WTC11 (cell line): ENCODE results near the gene KRT85. TPM values are rescaled to one million over a fixed set of nuclear protein-coding genes. Genes with fewer than 3 reads are reported as not detected.

Source experiments
- ATAC-seq: fragments of 200-7000 bp; cut with Tn5 transposase; 2 replicates; pipeline ENCODE4 v1.10.0; 2021; ENCODE audit warnings: mild to moderate bottlenecking, moderate library complexity
- CTCF ChIA-PET: fragments of 300-600 bp; sonication (Branson Sonifier 250); formaldehyde crosslinking; loops from one replicate; lab custom pipeline; 2021; ENCODE audit warnings: antibody characterized with exemption; lab: Charles Lee
- POLR2A ChIA-PET: fragments of 350-600 bp; sonication (Branson Sonifier 250); formaldehyde crosslinking; loops from one replicate; lab custom pipeline; 2021; ENCODE audit warnings: antibody characterized with exemption; lab: Charles Lee
- DNase-seq: peaks from one replicate; pipeline ENCODE4 v3.0.0; 2021; ENCODE audit warnings: low spot score
- H3K27ac Mint-ChIP-seq: 2 replicates; pipeline ENCODE4 v1.8.0; 2021; ENCODE audit warnings: mixed read lengths
- H3K27me3 Mint-ChIP-seq: 2 replicates; pipeline ENCODE4 v1.8.0; 2021; ENCODE audit warnings: low read depth, mild to moderate bottlenecking, moderate library complexity, mixed read lengths
- H3K36me3 Mint-ChIP-seq: 2 replicates; pipeline ENCODE4 v1.8.0; 2021; ENCODE audit warnings: mixed read lengths
- H3K4me1 Mint-ChIP-seq: 2 replicates; pipeline ENCODE4 v1.8.0; 2022; ENCODE audit warnings: mixed read lengths
- H3K4me3 Mint-ChIP-seq: 2 replicates; pipeline ENCODE4 v1.8.0; 2021; ENCODE audit warnings: mild to moderate bottlenecking, moderate library complexity, mixed read lengths
- H3K9me3 Mint-ChIP-seq: 2 replicates; pipeline ENCODE4 v1.8.0; 2021; ENCODE audit warnings: mixed read lengths
- E2F1 ChIP-seq: sonication (generic); formaldehyde crosslinking; IDR thresholded peaks from 2 replicates; pipeline ENCODE4 v1.8.0; 2022; ENCODE audit warnings: mild to moderate bottlenecking, missing genetic modification reagents
- ELF4 ChIP-seq: sonication (generic); formaldehyde crosslinking; IDR thresholded peaks from 2 replicates; pipeline ENCODE4 v1.8.1; 2022; ENCODE audit warnings: low read depth, mild to moderate bottlenecking, moderate library complexity, missing genetic modification reagents
- ERG ChIP-seq: fragments of 250-450 bp; sonication (Bioruptor Pico); IDR thresholded peaks from 2 replicates; pipeline ENCODE4 v1.8.0; 2021; ENCODE audit warnings: mild to moderate bottlenecking
- FOXK1 ChIP-seq: sonication (generic); formaldehyde crosslinking; IDR thresholded peaks from 2 replicates; pipeline ENCODE4 v1.8.0; 2022; ENCODE audit warnings: mild to moderate bottlenecking, moderate library complexity, missing genetic modification reagents
- GRHL2 ChIP-seq: fragments of 250-450 bp; sonication (Bioruptor Pico); IDR thresholded peaks from 2 replicates; pipeline ENCODE4 v1.8.0; 2022; ENCODE audit warnings: mild to moderate bottlenecking, moderate library complexity; ENCODE audit not compliant: insufficient replicate concordance, severe bottlenecking
- GTF2I ChIP-seq: fragments of 250-450 bp; sonication (Bioruptor Pico); conservative IDR thresholded peaks from 2 replicates; pipeline ENCODE4 v1.4.0; 2021; ENCODE audit warnings: mild to moderate bottlenecking
- IRF1 ChIP-seq: sonication (generic); formaldehyde crosslinking; IDR thresholded peaks from 2 replicates; pipeline ENCODE4 v1.8.0; 2023; ENCODE audit warnings: missing genetic modification reagents
- JAZF1 ChIP-seq: fragments of 250-450 bp; sonication (Bioruptor Pico); IDR thresholded peaks from 2 replicates; pipeline ENCODE4 v1.9.0; 2021; ENCODE audit warnings: moderate library complexity, mild to moderate bottlenecking, inconsistent platforms
- MAX ChIP-seq: sonication (generic); formaldehyde crosslinking; IDR thresholded peaks from 2 replicates; pipeline ENCODE4 v1.8.0; 2022; ENCODE audit warnings: mild to moderate bottlenecking, missing genetic modification reagents
- MLX ChIP-seq: sonication (generic); formaldehyde crosslinking; IDR thresholded peaks from 2 replicates; pipeline ENCODE4 v1.8.1; 2023; ENCODE audit warnings: mild to moderate bottlenecking, missing genetic modification reagents, moderate library complexity
- MYBL2 ChIP-seq: sonication (generic); formaldehyde crosslinking; IDR thresholded peaks from 2 replicates; pipeline ENCODE4 v1.8.1; 2023; ENCODE audit warnings: mild to moderate bottlenecking, moderate library complexity, missing genetic modification reagents
- OVOL2 ChIP-seq: fragments of 250-450 bp; sonication (Bioruptor Pico); IDR thresholded peaks from 2 replicates; pipeline ENCODE4 v1.9.0; 2021; ENCODE audit warnings: mild to moderate bottlenecking, borderline replicate concordance
- RELA ChIP-seq: sonication (generic); formaldehyde crosslinking; IDR thresholded peaks from 2 replicates; pipeline ENCODE4 v1.8.1; 2022; ENCODE audit warnings: missing genetic modification reagents, mild to moderate bottlenecking, borderline replicate concordance
- SOX15 ChIP-seq: fragments of 250-450 bp; sonication (Bioruptor Pico); IDR thresholded peaks from 2 replicates; pipeline ENCODE4 v1.9.0; 2021; ENCODE audit warnings: mild to moderate bottlenecking
- TEAD1 ChIP-seq: sonication (generic); formaldehyde crosslinking; IDR thresholded peaks from 2 replicates; pipeline ENCODE4 v1.8.0; 2022; ENCODE audit warnings: mild to moderate bottlenecking, missing genetic modification reagents
- ZMAT4 ChIP-seq: fragments of 250-450 bp; sonication (Bioruptor Pico); IDR thresholded peaks from 2 replicates; pipeline ENCODE4 v1.9.0; 2021; ENCODE audit warnings: mild to moderate bottlenecking
- ZNF219 ChIP-seq: sonication (generic); formaldehyde crosslinking; IDR thresholded peaks from 2 replicates; pipeline ENCODE4 v1.8.0; 2023; ENCODE audit warnings: missing genetic modification reagents, mild to moderate bottlenecking, borderline replicate concordance
- ZNF232 ChIP-seq: sonication (generic); formaldehyde crosslinking; IDR thresholded peaks from 2 replicates; pipeline ENCODE4 v1.8.0; 2022; ENCODE audit warnings: mild to moderate bottlenecking, missing genetic modification reagents
- ZNF263 ChIP-seq: sonication (generic); formaldehyde crosslinking; IDR thresholded peaks from 2 replicates; pipeline ENCODE4 v1.8.1; 2022; ENCODE audit warnings: low read depth, mild to moderate bottlenecking, moderate library complexity, missing genetic modification reagents
- ZNF281 ChIP-seq: sonication (generic); formaldehyde crosslinking; IDR thresholded peaks from 2 replicates; pipeline ENCODE4 v1.8.0; 2023; ENCODE audit warnings: mild to moderate bottlenecking, missing genetic modification reagents
- ZNF396 ChIP-seq: fragments of 250-450 bp; sonication (Bioruptor Pico); IDR thresholded peaks from 2 replicates; pipeline ENCODE4 v1.8.0; 2021; ENCODE audit warnings: mild to moderate bottlenecking, moderate library complexity, borderline replicate concordance
- total RNA-seq: library from RNA; stranded (reverse); gene quantifications from 3 replicates; pipeline ENCODE4 v1.2.3, GENCODE V29; 2021

Gene KRT85
- total RNA-seq, 1 experiment from 2014 or later = not detected

- TF ChIP-seq E2F1 = no peak
- TF ChIP-seq MAX = no peak
- TF ChIP-seq MLX (CRISPR knock-in tag) = no peak
Observed at GRCh38 chr12:52349196-52349595, 18.1 kb downstream of the KRT85 start (continued).

- POLR2A ChIA-PET = interaction anchor here (0.7 kb wide), 1 partner anchor 1854 kb away, joined by 3 read pairs; no protein-coding TSS in a partner anchor
- CTCF ChIA-PET = interaction anchor here (0.5 to 1.4 kb wide), 7 partner anchors 14 to 651 kb away, joined by 3 to 6 read pairs (median 4); no protein-coding TSS in a partner anchor
- Mint-ChIP-seq H3K4me3 (no peak overlapping the region), H3K4me1 (no peaks in the 10 kb centered on the region), H3K9me3 (peaks cover 12% of the 10 kb centered on the region), H3K36me3 (peaks cover 3% of the 10 kb centered on the region; the same call in 1 of the 2 replicates), H3K27me3 (no peaks in the 10 kb centered on the region), H3K27ac (no peak overlapping the region)
- TF ChIP-seq ZMAT4 (CRISPR knock-in tag) (no peak), FOXK1 (CRISPR knock-in tag) (no peak), SOX15 (CRISPR knock-in tag) (no peak), IRF1 (CRISPR knock-in tag) (no peak), ZNF263 (CRISPR knock-in tag) (no peak), ZNF281 (CRISPR knock-in tag) (no peak), TEAD1 (CRISPR knock-in tag) (no peak), ELF4 (no peak), MLX (CRISPR knock-in tag) (no peak), OVOL2 (CRISPR knock-in tag) (no peak), GTF2I (no peak), MYBL2 (CRISPR knock-in tag) (no peak), ERG (no peak), RELA (CRISPR knock-in tag) (no peak), JAZF1 (CRISPR knock-in tag) (no peak), ZNF219 (CRISPR knock-in tag) (no peak), ZNF232 (CRISPR knock-in tag) (no peak), ZNF396 (CRISPR knock-in tag) (no peak), GRHL2 (CRISPR knock-in tag) (no peak)
- no peak for ATAC-seq
- no peak for DNase-seq
Observed at GRCh38 chr12:52347551-52348510, 19.4 kb downstream of the KRT85 start.
